GM19467 (cell line): Measurements from ENCODE around the gene ZNF599.
A peak's percentile ranks its signal among the peaks of the same experiment; 100 is the strongest.

ENCODE experiments used
- ATAC-seq: cut with Tn5 transposase; IDR thresholded peaks from one replicate; pipeline ENCODE4 v1.9.1; 2021; ENCODE audit warnings: mild to moderate bottlenecking, moderate library complexity; ENCODE audit not compliant: unreplicated experiment

ZNF599 gene

GRCh38 chr19:34744896-34745690, 27.9 kb downstream of the ZNF599 start:
- no peak for ATAC-seq

- no peak for ATAC-seq
Measured at GRCh38 chr19:34734537-34735103, 38.4 kb downstream of the ZNF599 start.

- ATAC-seq: peak; percentile 69
Measured at GRCh38 chr19:34733746-34734536, 39.1 kb downstream of the ZNF599 start, which contains the start of gene ZNF181. TSS of gene ZNF181 (plus strand) at chr19:34734243. CDS start at chr19:34735038, 795 bp downstream.

GRCh38 chr19:34733266-34733745, 39.7 kb downstream of the ZNF599 start:
- peak; percentile 13 for ATAC-seq

GRCh38 chr19:34732612-34733211, 40.3 kb downstream of the ZNF599 start:
- ATAC-seq: no peak

- ATAC-seq: no peak
Measured at GRCh38 chr19:34731964-34732363, 41.1 kb downstream of the ZNF599 start.

- no peak for ATAC-seq
Measured at GRCh38 chr19:34731019-34731829, 41.8 kb downstream of the ZNF599 start.

- no peak for ATAC-seq
Measured at GRCh38 chr19:34725400-34725799, 47.6 kb downstream of the ZNF599 start.

- ATAC-seq: no peak
Measured at GRCh38 chr19:34722353-34722752, 50.7 kb downstream of the ZNF599 start.

GRCh38 chr19:34715357-34715756, 57.7 kb downstream of the ZNF599 start:
- ATAC-seq: no peak

- no peak for ATAC-seq
Measured at GRCh38 chr19:34713262-34713637, 59.8 kb downstream of the ZNF599 start.

GRCh38 chr19:34712395-34713261, 60.4 kb downstream of the ZNF599 start:
- no peak for ATAC-seq

- no peak for ATAC-seq
Measured at GRCh38 chr19:34711890-34712289, 61.1 kb downstream of the ZNF599 start.
